Measurements from ENCODE around the gene APOBEC2.

Gene APOBEC2

DNA sequence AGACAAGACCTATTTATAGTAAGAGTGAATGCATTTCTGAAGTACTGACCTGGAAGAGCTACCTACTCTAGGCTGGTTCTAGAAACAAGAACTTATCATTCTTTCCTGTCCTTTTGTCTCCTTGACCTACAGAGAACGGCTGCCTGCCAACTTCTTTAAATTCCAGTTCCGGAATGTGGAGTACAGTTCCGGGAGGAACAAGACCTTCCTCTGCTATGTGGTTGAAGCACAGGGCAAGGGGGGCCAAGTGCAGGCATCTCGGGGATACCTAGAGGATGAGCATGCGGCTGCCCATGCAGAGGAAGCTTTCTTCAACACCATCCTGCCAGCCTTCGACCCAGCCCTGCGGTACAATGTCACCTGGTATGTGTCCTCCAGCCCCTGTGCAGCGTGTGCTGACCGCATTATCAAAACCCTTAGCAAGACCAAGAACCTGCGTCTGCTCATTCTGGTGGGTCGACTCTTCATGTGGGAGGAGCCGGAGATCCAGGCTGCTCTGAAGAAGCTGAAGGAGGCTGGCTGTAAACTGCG lies 8.3 kb downstream of the APOBEC2 start:
- no peak for DNase-seq (ENCODE audit: low read depth)

GRCh38 chr6:41062056-41062455 lies 9.1 kb downstream of the APOBEC2 start:
- no peak for DNase-seq (ENCODE audit: low read depth)

- no peak for DNase-seq (ENCODE audit: low read depth)
Observed at GRCh38 chr6:41063884-41064285, 10.9 kb downstream of the APOBEC2 start.

DNA sequence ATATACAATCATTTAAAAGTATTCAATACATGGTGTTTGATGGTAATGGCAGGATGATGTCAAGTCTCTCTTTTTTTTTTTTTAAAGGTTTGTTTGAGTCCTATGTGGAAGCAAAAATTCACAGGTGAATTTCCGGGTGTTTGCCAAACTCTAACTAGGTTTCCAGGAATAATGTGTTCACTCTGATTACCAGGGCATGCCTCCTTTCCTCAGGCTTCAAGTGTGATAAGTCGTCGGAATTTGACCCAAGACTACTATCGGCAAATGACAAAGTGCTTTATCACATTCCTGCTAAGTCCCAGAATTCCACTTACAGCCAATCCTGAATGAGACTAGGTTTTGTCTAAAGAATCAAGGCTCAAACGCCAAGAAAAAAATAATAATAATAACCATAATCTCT lies 11.8 kb downstream of the APOBEC2 start:
- DNase-seq (ENCODE audit: low read depth) = no peak

- DNase-seq (ENCODE audit: low read depth) = no peak
Observed at GRCh38 chr6:41065550-41066026, 12.6 kb downstream of the APOBEC2 start.

GRCh38 chr6:41066867-41067304 lies 13.9 kb downstream of the APOBEC2 start:
- DNase-seq (ENCODE audit: low read depth) = peak; percentile 42

DNA sequence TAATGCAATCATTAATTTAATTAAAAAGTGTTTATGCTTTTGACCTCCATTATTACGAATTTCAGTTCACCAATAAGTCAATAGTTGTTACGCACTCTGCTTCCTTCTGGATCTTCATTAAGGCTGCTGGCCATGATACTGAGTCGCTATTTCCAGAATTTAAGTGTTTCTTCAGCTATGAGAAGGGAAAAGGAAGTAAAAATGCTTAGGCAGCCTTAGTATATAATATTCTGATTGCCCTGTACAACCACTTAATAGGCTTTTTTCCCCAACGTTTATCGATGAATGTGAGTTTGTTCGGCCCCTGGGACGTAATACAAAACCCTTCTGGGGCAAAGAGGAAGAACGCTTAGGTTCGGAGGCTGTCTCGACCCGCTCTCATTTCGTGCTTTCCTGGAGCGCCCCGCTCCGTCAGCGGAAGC lies 18.5 kb downstream of the APOBEC2 start:
- no peak for DNase-seq (ENCODE audit: low read depth)

DNA sequence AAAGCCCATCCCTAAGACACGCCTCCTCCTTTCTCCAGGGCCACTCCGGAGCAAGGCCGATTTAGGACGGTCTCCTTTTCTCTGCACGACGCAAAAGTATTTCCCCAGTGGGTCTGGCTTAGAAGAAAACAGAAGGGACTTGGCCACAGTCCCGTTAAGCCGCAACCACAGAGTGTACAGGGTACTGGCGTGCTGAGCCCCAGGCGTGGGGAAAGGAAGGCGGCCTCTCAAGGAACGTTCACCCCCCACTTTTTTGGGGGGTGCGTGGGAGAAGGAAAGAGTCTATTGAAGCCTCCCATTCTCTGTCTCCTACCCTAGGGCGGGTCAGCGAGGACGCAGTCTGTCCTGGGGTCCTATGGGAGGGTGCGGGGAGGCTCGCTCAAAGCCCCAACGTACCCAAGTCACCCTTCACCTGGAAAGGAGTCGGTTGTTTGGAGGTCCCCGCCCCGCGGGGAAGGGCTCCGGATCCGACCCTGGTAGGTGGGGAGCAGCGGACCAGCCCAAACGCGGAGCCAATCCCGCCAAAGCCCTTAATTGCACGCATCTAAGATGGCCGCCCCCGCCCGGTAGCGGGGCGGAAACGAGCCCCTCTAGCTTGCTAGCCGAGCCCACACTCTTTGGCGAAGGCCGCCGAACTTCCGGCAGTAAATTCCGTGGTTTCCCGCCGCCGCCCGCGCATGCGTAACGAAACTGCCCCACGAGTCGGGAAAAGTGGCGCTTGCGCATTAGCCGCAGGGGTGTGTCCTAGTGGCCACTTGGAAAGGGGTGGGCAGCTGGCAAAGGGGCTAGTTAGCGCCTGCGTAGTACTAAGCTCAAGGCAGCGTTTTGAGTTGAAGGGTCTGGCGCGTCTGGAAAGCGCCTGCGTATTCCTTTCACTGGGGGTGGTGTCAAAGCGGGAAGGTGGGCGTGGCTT lies 19.2 kb downstream of the APOBEC2 start, which contains the start of gene OARD1:
OARD1 (minus strand) TSS at position 434 of the 913 bp plus-strand sequence. CDS start 722 bp downstream, outside the sequence.
- peak; percentile 100 for DNase-seq (ENCODE audit: low read depth)

DNA sequence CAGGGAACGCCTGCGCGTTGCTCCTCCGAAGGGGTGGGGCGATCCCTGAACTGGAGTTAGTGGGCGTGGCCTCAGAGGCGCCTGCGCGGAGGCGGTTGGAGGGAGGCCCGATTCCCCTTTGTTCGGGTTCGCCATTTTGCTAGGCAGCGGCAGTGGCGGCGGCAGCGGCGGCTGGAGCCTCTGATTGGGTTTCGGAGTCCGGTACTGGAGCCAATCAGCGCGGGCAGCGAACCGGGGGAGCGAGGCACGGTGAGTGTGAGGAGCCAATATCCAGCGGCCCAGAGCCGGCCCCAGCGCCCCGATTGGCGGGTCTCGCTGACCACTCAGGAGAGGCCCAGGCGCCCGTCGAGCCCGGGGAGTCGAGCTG lies 19.8 kb downstream of the APOBEC2 start, which contains the start of gene NFYA:
NFYA (plus strand) TSS at position 139 of the 367 bp plus-strand sequence. CDS start 6,116 bp downstream, outside the sequence.
- DNase-seq (ENCODE audit: low read depth) = peak; percentile 100

GRCh38 chr6:41073203-41073967 lies 20.4 kb downstream of the APOBEC2 start:
- DNase-seq (ENCODE audit: low read depth) = peak; percentile 62

DNA sequence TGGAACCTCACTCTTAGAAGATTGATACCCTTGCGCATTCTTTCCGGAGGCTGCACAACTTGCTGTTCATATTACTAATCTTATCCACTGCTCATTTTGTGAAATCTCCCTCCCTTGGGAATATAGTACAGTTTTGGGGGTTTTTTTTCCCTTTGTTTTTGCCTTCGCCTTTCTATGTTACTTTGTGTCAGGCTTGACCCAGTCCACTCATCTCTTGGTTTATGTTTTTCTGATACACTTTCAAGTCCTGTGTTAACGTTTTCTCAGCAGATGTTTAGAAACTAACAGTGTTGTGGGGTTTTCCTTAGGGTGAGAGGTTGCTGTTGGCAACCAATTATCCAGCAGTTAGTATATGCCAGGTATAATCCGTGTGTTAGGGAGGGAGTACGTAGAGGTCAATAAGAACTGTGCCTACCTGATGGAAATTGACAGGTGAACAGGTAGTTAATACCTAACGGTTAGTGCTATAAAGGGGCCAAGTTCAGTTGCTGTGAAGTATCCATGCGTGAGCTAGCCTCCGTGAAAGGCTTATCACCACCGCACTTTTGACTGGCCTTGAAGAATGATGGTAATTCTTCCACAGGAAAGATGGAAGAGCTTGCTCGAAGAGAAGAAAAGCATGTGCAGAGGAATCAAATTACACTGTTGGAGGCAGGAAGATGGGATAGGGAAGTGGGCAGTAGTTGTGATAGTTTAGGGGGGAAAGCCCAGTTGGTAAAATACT lies 21.1 kb downstream of the APOBEC2 start:
- no peak for DNase-seq (ENCODE audit: low read depth)

DNA sequence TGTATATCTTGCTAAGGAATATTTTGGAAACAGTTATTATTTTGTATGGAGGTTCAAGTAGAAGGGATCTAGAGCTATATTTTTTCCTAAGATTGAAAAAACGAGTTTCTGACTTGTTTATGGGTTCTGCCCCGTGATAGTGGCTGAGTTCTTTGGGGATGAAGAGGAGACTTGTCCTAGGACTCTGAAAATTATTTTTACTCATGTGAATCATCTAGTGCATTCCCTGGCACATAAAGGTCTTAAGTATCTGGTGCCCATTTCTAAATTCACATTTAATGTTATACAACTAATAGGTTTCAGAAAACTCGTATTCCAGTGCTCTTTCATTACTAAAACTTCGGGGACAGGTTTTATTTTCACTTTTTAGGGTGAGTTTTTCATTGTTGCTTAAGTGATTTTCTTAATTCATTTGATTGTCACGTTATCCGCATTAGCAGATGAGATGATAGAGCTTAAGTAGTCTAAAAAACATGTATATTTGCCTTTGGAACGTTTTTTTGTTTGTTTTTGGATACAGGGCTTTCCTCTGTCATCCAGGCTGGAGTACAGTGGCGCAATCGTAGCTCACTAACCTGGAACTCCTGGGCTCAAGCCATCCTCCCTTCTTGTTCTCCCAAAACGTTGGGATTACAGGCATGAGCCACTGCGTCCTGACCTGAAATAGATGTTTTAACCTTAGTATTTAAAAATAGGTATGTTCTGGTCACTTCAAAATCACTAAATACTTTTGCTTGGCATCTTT lies 21.9 kb downstream of the APOBEC2 start:
- no peak for DNase-seq (ENCODE audit: low read depth)

- DNase-seq (ENCODE audit: low read depth) = no peak
Observed at GRCh38 chr6:41075651-41076626, 22.9 kb downstream of the APOBEC2 start.

DNA sequence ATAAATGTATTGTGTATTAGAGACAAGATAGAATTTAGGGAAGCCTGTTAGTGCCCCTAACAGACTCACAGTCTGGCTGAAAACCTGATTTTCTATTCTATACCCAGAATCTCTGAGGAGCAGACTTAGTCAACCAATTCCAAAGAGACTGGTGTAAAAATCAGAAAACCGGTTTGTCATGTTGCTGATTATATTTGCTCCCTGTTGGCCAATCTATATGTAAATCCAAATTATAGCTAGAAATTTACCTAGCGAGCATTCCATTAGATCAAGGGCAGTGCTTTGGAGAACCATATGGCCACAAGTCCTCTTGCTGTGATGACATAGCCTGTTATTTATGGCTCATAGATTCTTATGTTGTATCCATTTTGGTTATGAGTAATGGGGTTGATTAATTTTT lies 24.5 kb downstream of the APOBEC2 start:
- DNase-seq (ENCODE audit: low read depth) = no peak

- no peak for DNase-seq (ENCODE audit: low read depth)
Observed at GRCh38 chr6:41078101-41078500, 25.1 kb downstream of the APOBEC2 start.

GRCh38 chr6:41079080-41079479 lies 26.1 kb downstream of the APOBEC2 start:
- DNase-seq (ENCODE audit: low read depth) = no peak

GRCh38 chr6:41080621-41081020 lies 27.6 kb downstream of the APOBEC2 start:
- DNase-seq (ENCODE audit: low read depth) = no peak

GRCh38 chr6:41083072-41083471 lies 30.1 kb downstream of the APOBEC2 start:
- no peak for DNase-seq (ENCODE audit: low read depth)

GRCh38 chr6:41085182-41085581 lies 32.2 kb downstream of the APOBEC2 start:
- no peak for DNase-seq (ENCODE audit: low read depth)

DNA sequence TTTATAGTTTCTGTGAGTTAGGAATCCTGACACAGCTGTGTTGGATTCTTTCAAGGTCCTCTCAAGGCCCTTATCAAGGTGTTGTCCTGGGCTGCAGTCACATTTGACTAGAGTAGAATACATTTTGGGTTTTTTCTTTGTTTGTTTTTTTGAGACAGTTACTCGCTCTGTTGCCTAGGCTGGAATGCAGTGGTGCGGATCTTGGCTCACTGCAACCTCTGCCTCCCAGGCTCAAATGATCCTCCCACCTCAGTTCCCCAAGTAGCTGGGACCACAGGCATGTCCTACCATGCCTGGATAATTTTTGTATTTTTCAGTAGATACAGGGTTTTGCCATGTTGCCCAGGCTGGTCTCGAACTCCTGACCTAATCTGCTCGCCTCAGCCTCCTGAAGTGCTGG lies 35.4 kb downstream of the APOBEC2 start:
- DNase-seq (ENCODE audit: low read depth) = no peak

All from activated gamma-delta T cell treated with anti-CD3 and anti-CD28 coated beads, Interleukin-2, amount 50 U/mL, for 16 hours (primary cell).